GM21381 (cell line): Measurements from ENCODE around the gene SIK2.
A peak's percentile ranks its signal among the peaks of the same experiment; 100 is the strongest.

Experiments used
- ATAC-seq: cut with Tn5 transposase; IDR thresholded peaks from one replicate; pipeline ENCODE4 v1.9.1; 2021; ENCODE audit warnings: mild to moderate bottlenecking, moderate library complexity; ENCODE audit not compliant: unreplicated experiment

Gene SIK2

GRCh38 chr11:111601979-111602864, at the start of gene SIK2:
Gene SIK2, plus strand, starts transcription at chr11:111602449. Its CDS starts 115 bp downstream, at chr11:111602564.
- peak; percentile 86 for ATAC-seq

- no peak for ATAC-seq
These were observed 47.7 kb upstream of the SIK2 start for GRCh38 chr11:111554532-111554931.

DNA sequence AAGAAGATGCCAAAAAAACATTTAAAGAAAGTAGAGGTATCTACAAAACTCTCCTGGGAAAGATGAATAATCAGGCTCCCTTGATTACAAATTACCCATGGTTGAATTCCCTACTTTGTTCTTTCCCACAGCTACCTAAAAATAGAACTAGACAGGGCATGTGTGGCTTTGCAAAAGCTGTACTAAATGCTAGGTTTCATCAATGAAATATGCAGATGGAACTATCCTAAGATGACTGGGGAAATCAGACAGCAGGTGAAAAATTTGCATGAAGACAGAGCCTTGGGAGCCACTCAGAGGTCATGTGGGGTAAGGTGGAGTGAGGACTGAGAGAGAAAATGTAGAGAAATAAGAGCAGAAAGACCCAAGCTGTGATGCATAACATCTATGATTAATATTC, 47.0 kb upstream of the SIK2 start:
- no peak for ATAC-seq

DNA sequence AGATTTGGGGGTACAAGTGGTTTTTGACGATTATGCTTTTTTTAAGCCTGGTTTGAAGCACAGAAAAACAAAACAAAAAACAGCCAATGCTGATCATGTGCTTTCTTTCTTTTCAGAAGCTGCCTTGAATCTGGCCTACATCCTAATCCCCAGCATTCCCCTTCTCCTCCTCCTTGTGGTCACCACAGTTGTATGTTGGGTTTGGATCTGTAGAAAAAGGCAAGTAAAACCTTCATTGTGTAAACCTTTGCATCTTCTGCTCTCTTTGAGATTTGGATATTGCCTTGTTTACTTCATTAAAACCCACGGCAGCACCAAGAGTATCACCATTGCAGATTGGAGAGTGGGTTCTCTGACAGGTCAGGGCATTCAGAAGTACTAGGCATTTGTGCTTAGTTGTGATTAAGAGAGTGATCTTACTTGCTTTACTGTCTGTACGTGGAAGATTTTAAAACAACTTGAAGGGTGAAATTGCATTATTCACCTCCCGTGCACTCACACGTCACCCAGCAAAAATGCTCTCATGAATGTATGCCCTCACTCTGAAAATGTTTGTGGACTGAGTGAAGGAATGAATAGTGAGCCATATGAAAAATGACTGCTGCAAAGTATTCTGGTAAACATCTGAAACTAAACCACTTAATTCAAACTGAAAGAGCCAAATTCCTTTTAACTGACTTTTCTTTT, 44.7 kb upstream of the SIK2 start:
- no peak for ATAC-seq

GRCh38 chr11:111559800-111560464, 42.3 kb upstream of the SIK2 start:
- no peak for ATAC-seq

GRCh38 chr11:111560800-111561199, 41.4 kb upstream of the SIK2 start:
- ATAC-seq, result no peak

DNA sequence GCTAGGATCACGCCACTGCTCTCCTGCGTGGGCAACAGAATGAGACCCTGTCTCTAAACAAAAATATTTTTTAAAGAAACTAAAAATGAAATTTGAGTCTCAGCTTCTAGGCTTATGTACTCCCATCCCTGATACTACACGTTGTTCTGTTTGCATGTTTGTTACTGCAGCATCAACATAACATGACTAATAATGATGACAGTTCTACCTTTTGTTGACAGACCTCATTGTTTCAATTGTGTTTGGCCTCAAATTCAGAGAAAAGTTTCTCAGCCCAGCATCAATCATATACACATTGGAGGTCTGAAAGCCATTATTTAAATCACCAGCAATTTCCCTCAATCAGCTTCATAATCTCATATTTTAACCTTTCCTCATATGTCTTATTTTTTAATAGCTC, 40.9 kb upstream of the SIK2 start:
- ATAC-seq, result no peak

GRCh38 chr11:111561791-111562325, 40.4 kb upstream of the SIK2 start:
- no peak for ATAC-seq

DNA sequence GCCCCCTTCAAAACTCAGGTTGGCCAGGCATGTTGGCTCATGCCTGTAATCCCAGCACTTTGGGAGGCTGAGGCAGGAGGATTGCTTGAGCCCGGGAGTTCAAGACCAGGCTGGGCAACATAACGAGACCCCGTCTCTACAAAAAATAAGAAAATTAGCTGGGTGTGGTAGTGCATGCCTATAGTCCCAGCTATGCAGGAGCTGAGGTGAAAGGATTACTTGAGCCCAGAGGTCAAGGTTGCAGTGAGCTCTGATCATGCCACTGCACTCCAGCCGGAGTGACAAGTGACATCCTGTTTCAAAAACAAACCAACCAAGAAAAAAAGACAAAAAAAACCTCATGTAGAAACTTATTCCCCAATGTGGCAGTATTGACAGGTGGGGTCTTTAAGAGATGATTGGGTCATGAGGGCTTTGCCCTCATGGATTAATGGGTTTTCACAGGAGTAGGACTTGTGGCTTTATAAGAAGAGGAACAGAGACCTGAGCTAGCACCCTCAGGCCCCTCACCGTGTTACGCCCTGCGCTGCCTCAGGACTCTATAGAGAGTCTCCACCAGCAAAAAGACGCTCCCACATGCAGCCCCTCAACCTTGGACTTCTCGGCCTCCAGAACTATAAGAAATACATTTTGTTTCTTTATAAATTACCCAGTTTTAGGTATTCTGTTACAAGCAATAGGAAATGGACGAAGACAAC, 39.4 kb upstream of the SIK2 start:
- ATAC-seq, result no peak

- ATAC-seq, result no peak
These were observed 37.0 kb upstream of the SIK2 start for GRCh38 chr11:111565114-111565720.

DNA sequence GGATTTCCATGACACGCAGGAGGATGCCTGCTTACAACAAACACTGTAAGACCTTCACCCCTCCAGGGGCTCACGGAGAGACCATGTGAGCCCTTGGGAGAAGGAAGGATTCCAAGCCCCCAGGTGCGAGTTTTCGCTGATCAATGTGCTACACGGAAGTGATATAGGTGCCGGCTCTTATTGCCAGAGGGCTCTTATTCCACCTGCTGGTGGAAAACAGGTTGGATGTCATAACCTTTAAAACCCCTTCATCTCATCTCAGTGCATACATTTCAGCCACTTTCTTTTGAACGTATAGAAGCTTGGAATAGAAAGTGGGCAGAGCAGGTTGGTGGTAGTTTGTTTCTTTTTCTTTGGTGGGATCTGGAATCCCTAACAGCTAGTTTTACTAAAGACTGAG, 35.9 kb upstream of the SIK2 start:
- no peak for ATAC-seq

- no peak for ATAC-seq
These were observed 32.8 kb upstream of the SIK2 start for GRCh38 chr11:111569476-111569875.

DNA sequence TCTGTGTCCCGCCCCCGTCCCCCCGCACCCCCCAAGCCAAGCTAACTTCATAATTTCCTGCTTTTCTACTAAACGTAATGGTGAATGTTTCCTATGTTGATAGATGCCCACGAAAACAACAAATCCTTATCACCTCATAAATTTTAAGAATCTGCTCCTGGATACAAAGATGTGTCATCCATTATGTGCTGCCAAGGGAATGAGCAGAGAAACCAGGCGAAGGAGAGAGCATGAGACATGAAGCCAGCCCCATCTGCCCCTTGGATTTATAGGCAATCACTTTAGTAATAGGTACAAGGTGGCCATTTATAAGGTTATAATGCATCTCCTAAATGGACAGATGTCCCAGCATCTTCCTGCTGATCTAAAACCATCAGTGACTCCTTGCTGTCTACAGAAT, 31.5 kb upstream of the SIK2 start:
- ATAC-seq, result no peak

GRCh38 chr11:111571829-111572501, 30.3 kb upstream of the SIK2 start:
- no peak for ATAC-seq

GRCh38 chr11:111572581-111572980, 29.7 kb upstream of the SIK2 start:
- ATAC-seq, result no peak

GRCh38 chr11:111573821-111574249, 28.4 kb upstream of the SIK2 start:
- no peak for ATAC-seq

DNA sequence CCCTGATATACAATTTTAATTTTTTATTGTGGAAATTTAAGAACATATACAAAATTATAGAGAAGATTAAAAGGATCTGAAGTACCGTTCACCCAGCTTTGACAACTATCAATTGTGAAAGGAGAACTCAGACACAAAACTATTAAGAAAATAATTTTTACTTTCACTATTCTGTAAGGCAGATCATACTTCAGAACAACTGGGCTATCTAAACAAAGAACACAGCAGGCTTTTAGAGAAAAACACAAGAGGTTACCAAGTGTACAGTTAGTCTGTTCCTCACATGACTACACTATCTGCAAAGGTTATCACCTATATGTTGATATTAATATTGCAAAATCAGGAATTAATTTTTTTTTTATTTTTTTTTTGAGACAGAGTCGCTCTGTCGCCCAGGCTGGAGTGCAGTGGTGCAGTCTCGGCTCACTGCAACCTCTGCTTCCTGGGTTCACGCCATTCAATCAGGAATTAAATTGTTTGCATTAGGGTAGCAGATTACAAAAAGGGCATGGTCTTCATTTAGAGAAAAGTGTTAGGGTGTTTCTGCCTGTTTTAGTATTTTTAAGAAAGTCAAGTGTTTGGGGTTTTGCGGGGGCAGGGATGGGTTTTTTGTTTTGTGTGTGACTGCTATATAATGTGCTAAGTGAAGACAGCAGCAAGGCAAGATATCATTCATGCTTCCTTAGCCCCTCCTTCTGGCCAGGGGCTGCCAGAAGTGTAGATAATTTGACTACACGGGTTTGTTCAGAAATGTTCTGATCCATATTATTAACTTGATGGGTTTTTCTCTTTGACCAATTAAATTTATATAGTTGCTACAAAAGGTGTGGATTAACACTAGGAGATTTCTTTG, 27.6 kb upstream of the SIK2 start:
- ATAC-seq, result no peak

DNA sequence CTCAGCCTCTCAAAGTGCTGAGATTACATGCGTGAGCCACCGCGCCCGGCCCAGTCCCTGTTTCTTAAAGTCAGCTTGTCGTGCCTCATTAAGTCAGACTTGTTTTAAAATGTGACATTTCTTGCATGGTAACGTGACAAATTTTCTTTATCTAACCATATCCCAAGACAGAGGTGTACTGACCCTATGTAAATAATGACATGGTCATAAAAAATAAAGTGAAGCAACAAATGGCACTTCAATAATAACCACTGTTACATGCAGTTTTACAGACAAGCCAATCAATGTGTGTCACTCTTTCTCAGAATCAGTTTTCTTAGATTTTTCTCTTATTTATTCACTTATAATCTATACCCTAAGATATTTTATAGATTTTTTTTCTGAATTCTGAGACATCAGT, 26.5 kb upstream of the SIK2 start:
- ATAC-seq, result no peak

- ATAC-seq, result no peak
These were observed 24.4 kb upstream of the SIK2 start for GRCh38 chr11:111577821-111578220.
